ENCODE measurements around the gene HBP1. TPM values are rescaled to one million over a fixed set of nuclear protein-coding genes. Genes with fewer than 3 reads are reported as not detected.

Gene HBP1
- total RNA-seq, 2 experiments from 2014 or later: 17.2 to 17.3 TPM

GRCh38 chr7:107194052-107194451 is 25.2 kb downstream of the HBP1 start:
- no peak overlapping the region for H3K4me3 Mint-ChIP-seq
- no peaks in the 10 kb centered on the region for H3K9me3 Mint-ChIP-seq (ENCODE audit: insufficient read depth)
- no peaks in the 10 kb centered on the region for H3K4me1 Mint-ChIP-seq (ENCODE audit: low read depth)
- DNase-seq: no peak
- CTCF ChIA-PET: interaction anchor here (0.6 to 1.9 kb wide), 9 partner anchors 14 to 686 kb away, joined by 3 to 7 read pairs (median 4); no protein-coding TSS in a partner anchor
- ATAC-seq: no peak
- no peak overlapping the region for H3K27ac Mint-ChIP-seq
- H3K27me3 Mint-ChIP-seq (ENCODE audit: low read depth): no peaks in the 10 kb centered on the region
- POLR2A ChIA-PET: interaction anchor here (0.6 kb wide), 1 partner anchor 155 kb away, joined by 5 read pairs; no protein-coding TSS in a partner anchor
- peaks cover 19% of the 10 kb centered on the region for H3K36me3 Mint-ChIP-seq (ENCODE audit: low read depth)

DNA sequence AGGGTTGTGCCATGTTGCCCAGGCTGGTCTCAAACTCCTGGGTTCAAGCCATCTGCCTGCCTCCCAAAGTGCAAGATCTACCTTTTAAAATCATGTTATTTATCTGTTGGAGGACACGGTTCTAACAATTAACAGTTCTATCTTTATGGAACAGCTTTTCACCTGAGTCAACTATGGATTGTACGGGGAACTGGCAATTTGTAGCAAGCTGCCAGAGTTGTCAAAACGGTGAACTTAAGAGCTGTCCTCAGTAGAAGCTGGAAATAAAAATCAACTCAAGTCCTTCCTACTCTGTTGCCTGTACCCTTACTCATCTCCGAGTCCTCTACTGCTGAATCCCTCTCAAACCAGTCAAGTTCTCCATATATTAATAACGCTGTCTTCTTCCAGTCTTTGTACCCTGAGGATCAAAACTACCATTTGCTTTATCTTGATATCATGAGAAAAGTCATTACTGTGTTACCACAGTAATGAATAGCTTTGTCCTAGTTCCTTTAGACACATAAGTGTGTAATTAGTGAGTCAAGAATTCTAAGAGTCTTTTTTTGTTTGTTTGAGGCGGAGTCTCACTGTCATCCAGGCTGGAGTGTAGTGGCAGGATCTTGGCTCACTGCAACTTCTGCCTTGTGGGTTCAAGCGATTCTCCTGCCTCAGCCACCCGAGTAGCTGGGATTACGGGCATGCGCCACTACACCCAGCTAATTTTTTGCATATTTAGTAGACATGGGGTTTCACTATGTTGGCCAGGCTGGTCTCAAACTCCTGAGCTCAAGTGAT is 28.2 kb downstream of the HBP1 start:
- ATAC-seq (no peak), DNase-seq (no peak)
- Mint-ChIP-seq H3K36me3 (ENCODE audit: low read depth) (peaks cover 29% of the 10 kb centered on the region), H3K27me3 (ENCODE audit: low read depth) (no peaks in the 10 kb centered on the region), H3K4me1 (ENCODE audit: low read depth) (no peaks in the 10 kb centered on the region), H3K27ac (no peak overlapping the region), H3K9me3 (ENCODE audit: insufficient read depth) (no peaks in the 10 kb centered on the region), H3K4me3 (no peak overlapping the region)
- ChIA-PET CTCF (interaction anchor here (0.7 to 1.9 kb wide), 3 partner anchors 84 to 678 kb away, joined by 3 to 5 read pairs (median 3); no protein-coding TSS in a partner anchor), POLR2A (interaction anchor here (0.5 to 0.8 kb wide), 2 partner anchors 29 to 189 kb away, joined by 3 to 4 read pairs; no protein-coding TSS in a partner anchor)

GRCh38 chr7:107201795-107202450 is 33.1 kb downstream of the HBP1 start:
- Mint-ChIP-seq H3K4me1 (ENCODE audit: low read depth) (no peaks in the 10 kb centered on the region), H3K27ac (no peak overlapping the region), H3K36me3 (ENCODE audit: low read depth) (peaks cover 41% of the 10 kb centered on the region), H3K9me3 (ENCODE audit: insufficient read depth) (no peaks in the 10 kb centered on the region), H3K27me3 (ENCODE audit: low read depth) (no peaks in the 10 kb centered on the region), H3K4me3 (no peak overlapping the region)
- peak; percentile 29 for DNase-seq
- ChIA-PET CTCF (interaction anchor here (0.8 to 1.4 kb wide), 2 partner anchors 14 to 261 kb away, joined by 3 read pairs; no protein-coding TSS in a partner anchor), POLR2A (interaction anchor here (1.1 kb wide), 1 partner anchor 34 kb away, joined by 4 read pairs; no protein-coding TSS in a partner anchor)
- ATAC-seq: peak; percentile 47

GRCh38 chr7:107203607-107204006 is 34.8 kb downstream of the HBP1 start:
- DNase-seq (no peak), ATAC-seq (no peak)
- Mint-ChIP-seq H3K4me1 (ENCODE audit: low read depth) (no peaks in the 10 kb centered on the region), H3K4me3 (no peak overlapping the region), H3K27me3 (ENCODE audit: low read depth) (no peaks in the 10 kb centered on the region), H3K27ac (no peak overlapping the region), H3K36me3 (ENCODE audit: low read depth) (peaks cover 41% of the 10 kb centered on the region), H3K9me3 (ENCODE audit: insufficient read depth) (no peaks in the 10 kb centered on the region)
- CTCF ChIA-PET: interaction anchor here (0.6 to 1.0 kb wide), 2 partner anchors 298 to 687 kb away, joined by 3 read pairs; no protein-coding TSS in a partner anchor
- POLR2A ChIA-PET: interaction anchor here (0.8 kb wide), 1 partner anchor 32 kb away, joined by 3 read pairs; no protein-coding TSS in a partner anchor

GRCh38 chr7:107206136-107206535 is 37.3 kb downstream of the HBP1 start:
- H3K27me3 Mint-ChIP-seq (ENCODE audit: low read depth): no peaks in the 10 kb centered on the region
- DNase-seq (no peak), ATAC-seq (no peak)
- H3K36me3 Mint-ChIP-seq (ENCODE audit: low read depth): peaks cover 39% of the 10 kb centered on the region
- H3K27ac Mint-ChIP-seq: no peak overlapping the region
- H3K9me3 Mint-ChIP-seq (ENCODE audit: insufficient read depth): no peaks in the 10 kb centered on the region
- CTCF ChIA-PET: interaction anchor here (1.0 to 1.5 kb wide), 2 partner anchors 15 to 257 kb away, joined by 3 read pairs; no protein-coding TSS in a partner anchor
- no peaks in the 10 kb centered on the region for H3K4me1 Mint-ChIP-seq (ENCODE audit: low read depth)
- POLR2A ChIA-PET: no interaction called here
- no peak overlapping the region for H3K4me3 Mint-ChIP-seq

- ChIA-PET POLR2A (no interaction called here), CTCF (interaction anchor here (1.0 to 1.5 kb wide), 2 partner anchors 15 to 256 kb away, joined by 3 read pairs; no protein-coding TSS in a partner anchor)
- H3K4me3 Mint-ChIP-seq: no peak overlapping the region
- DNase-seq (no peak), ATAC-seq (no peak)
- peaks cover 35% of the 10 kb centered on the region for H3K36me3 Mint-ChIP-seq (ENCODE audit: low read depth)
- H3K4me1 Mint-ChIP-seq (ENCODE audit: low read depth): no peaks in the 10 kb centered on the region
- no peak overlapping the region for H3K27ac Mint-ChIP-seq
- H3K27me3 Mint-ChIP-seq (ENCODE audit: low read depth): no peaks in the 10 kb centered on the region
- H3K9me3 Mint-ChIP-seq (ENCODE audit: insufficient read depth): no peaks in the 10 kb centered on the region
These were observed 37.9 kb downstream of the HBP1 start for GRCh38 chr7:107206706-107207105.

GRCh38 chr7:107207459-107207858 is 38.7 kb downstream of the HBP1 start:
- H3K4me3 Mint-ChIP-seq: no peak overlapping the region
- ChIA-PET POLR2A (no interaction called here), CTCF (no interaction called here)
- no peaks in the 10 kb centered on the region for H3K4me1 Mint-ChIP-seq (ENCODE audit: low read depth)
- peaks cover 29% of the 10 kb centered on the region for H3K36me3 Mint-ChIP-seq (ENCODE audit: low read depth)
- H3K27me3 Mint-ChIP-seq (ENCODE audit: low read depth): no peaks in the 10 kb centered on the region
- ATAC-seq: no peak
- H3K9me3 Mint-ChIP-seq (ENCODE audit: insufficient read depth): no peaks in the 10 kb centered on the region
- DNase-seq: no peak
- no peak overlapping the region for H3K27ac Mint-ChIP-seq

DNA sequence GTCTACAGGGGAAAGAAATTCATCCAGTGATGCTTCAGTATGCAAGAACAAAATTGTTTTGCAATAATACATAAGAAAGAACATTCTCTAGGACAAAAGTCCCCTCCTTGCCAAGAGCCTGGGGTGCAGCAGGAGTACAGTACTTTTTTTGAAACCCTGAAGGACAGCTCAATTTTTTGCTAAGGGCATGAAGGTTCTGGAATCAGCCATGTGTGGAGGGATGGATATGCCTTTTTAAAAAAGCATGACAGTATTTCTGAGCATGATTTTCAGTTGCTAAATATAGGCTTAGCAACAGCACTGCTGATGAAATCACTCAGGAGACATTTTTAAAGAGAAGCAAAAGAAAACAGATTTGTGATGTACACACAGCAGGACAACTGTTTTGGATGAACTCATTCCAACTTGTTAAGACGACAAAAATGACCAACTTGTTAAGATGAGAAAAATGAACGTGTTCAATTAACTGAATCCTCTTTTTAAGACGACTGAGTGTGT is 39.3 kb downstream of the HBP1 start:
- DNase-seq (no peak), ATAC-seq (no peak)
- Mint-ChIP-seq H3K9me3 (ENCODE audit: insufficient read depth) (no peaks in the 10 kb centered on the region), H3K27me3 (ENCODE audit: low read depth) (no peaks in the 10 kb centered on the region), H3K4me3 (no peak overlapping the region), H3K36me3 (ENCODE audit: low read depth) (peaks cover 26% of the 10 kb centered on the region), H3K4me1 (ENCODE audit: low read depth) (no peaks in the 10 kb centered on the region), H3K27ac (peak overlapping the region; percentile 11)
- POLR2A ChIA-PET: no interaction called here
- CTCF ChIA-PET: no interaction called here

DNA sequence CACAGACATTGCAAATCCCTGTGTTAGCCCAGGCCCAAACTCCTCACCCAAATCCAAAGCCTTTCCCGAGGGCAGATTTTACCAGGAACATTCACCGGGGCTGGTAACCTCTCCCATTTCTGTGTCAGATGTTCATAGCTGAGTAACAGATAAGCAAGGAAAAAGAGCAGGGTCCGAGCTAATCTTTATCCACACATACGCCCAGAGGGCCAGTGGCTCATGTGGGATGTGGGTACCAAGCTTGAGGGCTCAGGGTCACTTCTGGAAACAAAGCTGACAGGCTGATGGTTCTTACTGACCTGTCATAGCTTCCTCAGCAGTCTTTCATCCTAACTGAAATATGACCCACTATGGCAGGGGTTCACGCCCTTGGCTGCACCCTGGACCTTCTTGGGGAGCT is 39.8 kb downstream of the HBP1 start:
- POLR2A ChIA-PET: no interaction called here
- no peak overlapping the region for H3K27ac Mint-ChIP-seq

GRCh38 chr7:107209565-107209964 is 40.8 kb downstream of the HBP1 start:
- Mint-ChIP-seq H3K9me3 (ENCODE audit: insufficient read depth) (peaks cover 7% of the 10 kb centered on the region), H3K27me3 (ENCODE audit: low read depth) (no peaks in the 10 kb centered on the region), H3K27ac (no peak overlapping the region), H3K36me3 (ENCODE audit: low read depth) (peaks cover 24% of the 10 kb centered on the region), H3K4me3 (no peak overlapping the region), H3K4me1 (ENCODE audit: low read depth) (no peaks in the 10 kb centered on the region)
- ChIA-PET CTCF (interaction anchor here (1.0 kb wide), 1 partner anchor 16 kb away, joined by 3 read pairs; no protein-coding TSS in a partner anchor), POLR2A (no interaction called here)
- DNase-seq: no peak
- no peak for ATAC-seq

More for the DNA sequence above, 39.8 kb downstream of the HBP1 start:
- Mint-ChIP-seq H3K36me3 (ENCODE audit: low read depth) (peaks cover 24% of the 10 kb centered on the region), H3K4me1 (ENCODE audit: low read depth) (no peaks in the 10 kb centered on the region), H3K9me3 (ENCODE audit: insufficient read depth) (peaks cover 1% of the 10 kb centered on the region), H3K4me3 (no peak overlapping the region), H3K27me3 (ENCODE audit: low read depth) (no peaks in the 10 kb centered on the region)
- DNase-seq (no peak), ATAC-seq (no peak)
- CTCF ChIA-PET: interaction anchor here (1.0 kb wide), 1 partner anchor 14 kb away, joined by 3 read pairs; no protein-coding TSS in a partner anchor

- Mint-ChIP-seq H3K27ac (no peak overlapping the region), H3K36me3 (ENCODE audit: low read depth) (peaks cover 24% of the 10 kb centered on the region), H3K27me3 (ENCODE audit: low read depth) (no peaks in the 10 kb centered on the region), H3K4me3 (no peak overlapping the region), H3K4me1 (ENCODE audit: low read depth) (no peaks in the 10 kb centered on the region), H3K9me3 (ENCODE audit: insufficient read depth) (peaks cover 7% of the 10 kb centered on the region)
- ATAC-seq (no peak), DNase-seq (no peak)
- POLR2A ChIA-PET: no interaction called here
- CTCF ChIA-PET: no interaction called here
These were observed 41.6 kb downstream of the HBP1 start for GRCh38 chr7:107210400-107210799.

GRCh38 chr7:107212725-107213124 is 43.9 kb downstream of the HBP1 start:
- ChIA-PET POLR2A (no interaction called here), CTCF (no interaction called here)
- H3K4me3 Mint-ChIP-seq: no peak overlapping the region
- H3K27ac Mint-ChIP-seq: no peak overlapping the region
- no peaks in the 10 kb centered on the region for H3K27me3 Mint-ChIP-seq (ENCODE audit: low read depth)
- peaks cover 9% of the 10 kb centered on the region for H3K9me3 Mint-ChIP-seq (ENCODE audit: insufficient read depth)
- no peak for ATAC-seq
- no peaks in the 10 kb centered on the region for H3K4me1 Mint-ChIP-seq (ENCODE audit: low read depth)
- peaks cover 18% of the 10 kb centered on the region for H3K36me3 Mint-ChIP-seq (ENCODE audit: low read depth)
- DNase-seq: no peak

Measured in activated CD8-positive, alpha-beta T cell treated with anti-CD3 and anti-CD28 coated beads, Interleukin-2, amount 10 ng/mL, durations not matched to agents 7 days and 5 days (primary cell).